Ramos (cell line): ENCODE results near the gene PHACTR3.
"Not testable (repeated sequence)": the region's sequence is repeated elsewhere in the genome, so short reads cannot be mapped to it uniquely, and the experiment has no call there.

Experiments used
- in situ Hi-C: fragments of 300-500 bp; cut with MboI; formaldehyde crosslinking; loops from one replicate; pipeline ENCODE4 v1.14.3; 2022; ENCODE audit warnings: low sequenced_read_pairs; ENCODE audit not compliant: unreplicated experiment

Gene PHACTR3

DNA sequence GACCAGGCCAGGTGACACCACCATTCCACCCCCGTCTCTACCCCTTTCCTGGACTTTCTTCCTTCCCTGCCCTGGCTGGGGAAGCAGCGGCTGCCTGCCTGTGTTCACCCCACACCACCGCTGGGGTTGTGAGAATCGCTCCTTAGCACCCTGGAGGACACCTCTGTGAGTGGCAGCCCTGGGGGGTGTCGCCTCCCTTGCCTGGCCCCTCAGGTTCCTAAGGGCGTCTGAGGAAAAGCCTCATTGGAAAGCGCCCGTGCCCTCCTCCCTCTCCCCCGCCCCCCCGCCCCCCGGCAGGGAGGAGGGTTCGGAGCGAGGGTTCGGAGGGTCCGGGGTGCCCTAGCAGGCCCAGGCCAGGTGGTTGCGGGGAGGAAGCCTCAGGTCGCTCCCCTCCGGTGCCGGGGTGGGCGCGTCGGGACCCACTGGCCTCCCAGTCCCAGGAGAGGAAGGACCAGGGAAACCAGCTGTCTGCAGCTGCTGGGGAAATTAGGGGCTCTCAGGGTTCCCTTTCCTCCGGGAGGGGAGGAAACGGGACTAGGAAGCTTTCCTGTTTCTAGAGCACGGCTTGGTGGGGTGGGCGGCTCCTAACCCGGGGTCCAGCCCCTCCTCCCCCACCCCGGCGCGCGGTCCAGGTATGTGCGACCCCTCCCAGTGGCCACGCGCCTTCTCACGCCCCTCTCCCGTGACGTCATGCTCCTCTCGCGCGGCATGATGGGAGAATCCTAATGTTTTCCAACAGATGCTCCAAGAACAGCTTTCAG lies at the start of gene PHACTR3:
Gene PHACTR3, plus strand, starts transcription at position 760 of the 761 bp plus-strand sequence. CDS start 475 bp downstream, outside the sequence.
- in situ Hi-C loops, result no loop called here

- in situ Hi-C loops, result not testable (repeated sequence)
Measured at GRCh38 chr20:59557733-59558529, 46.4 kb upstream of the PHACTR3 start.

GRCh38 chr20:59559024-59559817 lies 45.1 kb upstream of the PHACTR3 start:
- in situ Hi-C loops, result no loop called here

- in situ Hi-C loops, result no loop called here
Measured at GRCh38 chr20:59559863-59560262, 44.5 kb upstream of the PHACTR3 start.

DNA sequence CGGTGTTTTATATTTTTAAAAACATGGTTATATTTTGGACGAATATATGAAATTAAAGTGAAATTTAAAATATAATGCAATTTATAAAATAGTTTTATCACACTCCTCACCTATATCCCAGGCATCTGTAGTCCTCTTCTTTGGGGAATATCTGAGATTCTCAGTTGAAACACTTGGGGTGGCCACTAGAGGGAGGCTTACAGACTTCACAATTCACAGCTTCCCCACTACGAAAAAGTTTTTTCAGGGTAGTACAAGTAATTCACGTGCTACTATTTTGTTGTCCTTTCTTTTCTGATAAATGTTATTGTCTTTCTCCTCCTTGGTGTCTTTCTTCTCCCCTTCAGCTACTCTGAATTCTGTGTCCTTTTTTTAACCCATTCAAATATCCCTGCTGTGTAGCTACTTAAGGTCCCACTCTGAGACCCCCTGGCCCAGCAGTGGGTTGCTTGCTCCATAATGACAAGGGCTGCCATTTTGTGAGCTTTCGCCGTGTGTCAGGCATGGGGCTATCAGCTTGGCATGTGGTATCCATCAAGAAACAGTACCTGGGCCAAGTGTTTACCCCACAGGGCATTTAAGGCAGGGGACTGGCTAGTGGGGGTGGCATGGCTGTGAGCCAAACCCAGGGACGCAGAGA lies 43.6 kb upstream of the PHACTR3 start:
- in situ Hi-C loops, result no loop called here

- in situ Hi-C loops, result no loop called here
Measured at GRCh38 chr20:59561228-59561605, 43.1 kb upstream of the PHACTR3 start.

DNA sequence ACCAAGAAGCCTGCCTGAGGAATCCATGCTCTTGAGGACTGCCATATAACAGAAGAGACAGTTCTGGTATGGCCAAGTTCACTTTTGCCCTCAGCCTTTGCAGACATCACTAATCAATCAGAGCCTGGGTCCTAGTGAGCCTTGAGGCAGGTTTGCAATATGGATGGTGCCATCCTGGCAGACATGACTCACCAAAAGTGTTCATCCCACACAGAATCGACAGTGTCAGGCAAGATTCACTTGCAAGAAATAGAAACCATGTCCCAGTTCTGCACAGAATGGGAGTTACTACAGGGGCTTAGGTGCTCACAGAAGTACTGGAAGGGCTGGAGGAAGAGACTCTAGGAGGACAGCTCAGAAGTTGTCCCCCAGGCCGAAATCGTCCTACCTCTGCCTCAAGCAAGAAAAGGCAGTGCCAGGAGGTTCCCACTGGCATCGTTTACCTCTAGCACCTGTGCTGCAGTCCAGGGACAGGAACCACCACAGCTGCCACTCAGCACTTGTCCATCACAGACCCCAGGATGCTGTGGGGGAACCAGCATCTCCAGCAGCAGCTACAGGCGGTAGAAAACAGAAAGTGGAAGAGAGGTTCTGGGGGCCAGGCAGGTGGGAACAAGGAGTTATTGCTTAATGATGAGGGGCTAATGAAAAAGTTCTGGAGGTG lies 42.6 kb upstream of the PHACTR3 start:
- in situ Hi-C loops, result no loop called here

DNA sequence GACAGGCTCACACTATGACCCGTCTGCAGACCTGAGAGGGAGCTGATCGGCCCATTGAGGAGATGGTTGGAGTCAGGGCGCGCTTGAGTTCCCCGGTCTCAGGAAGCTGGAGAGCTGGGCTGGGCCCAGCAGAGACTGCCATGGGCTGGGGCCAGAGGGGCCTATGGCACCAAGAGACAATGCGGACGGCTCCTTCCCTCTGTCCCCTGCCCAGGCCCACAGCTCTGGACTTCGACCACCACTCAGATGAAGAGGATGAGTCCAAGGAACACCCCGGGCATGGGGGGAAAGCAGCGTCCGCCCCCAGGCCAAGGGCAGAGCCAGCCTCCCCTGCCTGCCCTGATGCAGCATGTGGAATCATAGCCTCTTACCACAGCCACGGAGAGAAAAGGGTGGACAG lies 40.2 kb upstream of the PHACTR3 start:
- in situ Hi-C loops, result no loop called here

GRCh38 chr20:59564943-59565342 lies 39.4 kb upstream of the PHACTR3 start:
- in situ Hi-C loops, result no loop called here

DNA sequence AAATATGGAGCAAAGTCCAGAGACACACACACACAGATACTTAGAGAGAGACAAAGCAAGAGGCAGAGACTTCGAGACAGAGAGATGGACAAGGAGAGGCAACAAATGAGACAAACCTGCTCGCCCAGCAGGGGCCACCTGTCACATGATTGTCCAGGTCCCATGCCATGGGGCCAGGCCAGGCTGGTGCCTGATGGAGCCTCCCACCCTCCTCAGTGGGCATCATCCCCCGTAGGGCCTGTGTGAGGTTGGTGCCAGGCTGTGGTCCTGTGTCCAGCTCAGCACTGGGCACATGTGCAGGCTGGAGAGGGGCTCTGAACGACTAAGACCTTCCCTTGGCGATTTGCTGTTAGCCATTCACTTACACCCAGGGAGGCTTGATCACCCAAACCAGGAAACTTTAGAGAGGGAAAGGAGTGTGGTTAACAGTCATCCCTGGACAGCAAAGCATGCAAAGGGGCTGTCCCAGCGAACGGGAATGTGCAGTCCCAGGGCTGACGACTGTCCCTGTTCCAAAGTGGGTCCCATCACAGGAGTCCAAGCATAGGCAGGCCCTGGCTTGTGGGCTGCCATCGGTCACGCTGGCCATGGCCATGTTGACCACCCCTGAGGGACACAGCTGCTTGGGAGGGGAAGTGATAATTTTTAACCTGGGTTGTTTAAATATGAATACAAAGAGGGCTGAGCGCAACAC lies 38.4 kb upstream of the PHACTR3 start:
- in situ Hi-C loops, result no loop called here

- in situ Hi-C loops, result no loop called here
Measured at GRCh38 chr20:59566631-59567524, 37.5 kb upstream of the PHACTR3 start.

- in situ Hi-C loops, result no loop called here
Measured at GRCh38 chr20:59567585-59568508, 36.5 kb upstream of the PHACTR3 start.

DNA sequence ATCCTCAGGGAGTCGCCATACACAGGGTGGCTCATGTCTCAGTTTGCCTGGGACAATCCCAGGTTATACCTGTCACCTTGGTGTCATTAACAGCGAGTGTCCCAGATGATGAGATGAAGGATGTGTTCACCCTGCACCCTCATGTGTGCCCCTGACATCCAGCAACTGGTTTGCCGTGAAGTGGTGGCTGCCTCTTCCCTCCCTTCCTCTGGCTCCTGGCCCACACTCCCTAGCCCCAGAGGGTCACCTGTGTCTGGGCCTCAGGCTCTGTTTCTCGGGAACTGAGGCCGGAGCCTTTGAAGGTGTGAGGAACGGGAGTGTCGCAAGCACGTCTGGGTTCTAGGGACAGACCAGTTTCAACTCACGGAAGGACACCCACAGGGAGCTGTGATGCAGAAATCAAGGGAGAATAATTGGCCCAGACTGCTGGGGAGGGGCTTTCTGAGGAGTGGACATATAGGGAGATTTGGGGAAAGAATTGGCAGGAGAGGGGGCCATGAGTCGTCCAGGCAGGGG lies 35.8 kb upstream of the PHACTR3 start:
- in situ Hi-C loops, result no loop called here

GRCh38 chr20:59569305-59569704 lies 35.0 kb upstream of the PHACTR3 start:
- in situ Hi-C loops, result no loop called here

DNA sequence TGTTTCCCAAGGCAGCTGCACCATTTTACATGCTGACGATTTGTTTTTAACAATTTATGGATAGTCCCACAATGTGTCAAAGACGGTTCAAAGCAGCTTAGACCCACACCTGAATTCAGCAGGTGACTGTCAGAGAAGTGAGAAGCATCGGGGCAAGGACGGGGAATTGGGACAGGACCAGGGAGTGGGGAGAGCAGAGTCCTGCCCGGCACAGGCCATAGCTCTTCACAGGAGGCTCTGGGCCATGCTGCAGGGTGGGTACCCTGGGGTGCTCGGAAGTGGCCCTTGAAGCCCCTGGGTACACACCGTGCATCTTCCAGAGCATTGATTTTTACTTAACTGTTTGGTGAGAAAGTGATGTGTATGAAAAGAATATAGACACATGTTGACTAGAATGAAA lies 33.2 kb upstream of the PHACTR3 start:
- in situ Hi-C loops, result no loop called here

DNA sequence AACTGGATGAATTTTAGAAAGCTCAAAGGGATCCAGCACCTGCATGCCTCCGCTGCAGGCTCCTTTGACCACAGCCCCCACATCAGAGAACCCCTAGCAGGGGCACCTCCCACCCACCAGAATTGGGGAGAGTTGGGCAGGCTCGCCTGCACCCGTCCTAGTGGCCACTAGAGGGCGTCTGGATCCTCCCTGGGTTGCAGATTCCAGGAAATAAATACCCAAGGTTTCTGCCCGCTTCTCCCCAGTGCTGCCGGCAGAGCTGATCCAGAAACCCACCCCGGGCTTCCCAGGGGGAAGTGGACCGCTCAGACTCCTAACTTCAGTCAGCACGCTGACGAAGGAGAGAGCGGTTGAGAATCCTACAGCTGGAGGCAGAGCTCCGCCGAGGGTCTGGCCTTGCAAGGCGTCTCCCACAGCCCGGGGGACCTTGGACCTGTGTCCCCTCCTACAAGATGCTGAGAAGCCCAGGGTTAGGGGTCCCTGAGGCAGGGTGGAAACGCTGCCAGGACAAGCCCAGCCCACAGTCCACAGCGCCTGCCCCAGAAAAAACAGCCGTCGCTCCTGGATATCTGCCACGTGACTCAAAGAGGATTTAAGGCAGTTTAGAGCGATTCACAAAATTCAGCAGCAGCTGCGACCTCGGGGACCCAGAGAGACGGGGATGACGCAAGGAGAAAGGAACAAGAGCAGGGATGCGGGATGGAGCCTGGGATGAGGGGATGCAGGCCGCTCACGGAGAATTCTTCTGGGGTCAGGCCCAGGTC lies 32.6 kb upstream of the PHACTR3 start:
- in situ Hi-C loops, result no loop called here
